ENCODE measurements around the gene SLC2A1. TPM values are rescaled to one million over a fixed set of nuclear protein-coding genes. Genes with fewer than 3 reads are reported as not detected.

Gene SLC2A1
- total and polyA plus RNA-seq, 2 of the 13 experiments (the other 11 are each of a cell fraction or from before 2014, with no cell fraction given): 125 to 423 TPM

DNA sequence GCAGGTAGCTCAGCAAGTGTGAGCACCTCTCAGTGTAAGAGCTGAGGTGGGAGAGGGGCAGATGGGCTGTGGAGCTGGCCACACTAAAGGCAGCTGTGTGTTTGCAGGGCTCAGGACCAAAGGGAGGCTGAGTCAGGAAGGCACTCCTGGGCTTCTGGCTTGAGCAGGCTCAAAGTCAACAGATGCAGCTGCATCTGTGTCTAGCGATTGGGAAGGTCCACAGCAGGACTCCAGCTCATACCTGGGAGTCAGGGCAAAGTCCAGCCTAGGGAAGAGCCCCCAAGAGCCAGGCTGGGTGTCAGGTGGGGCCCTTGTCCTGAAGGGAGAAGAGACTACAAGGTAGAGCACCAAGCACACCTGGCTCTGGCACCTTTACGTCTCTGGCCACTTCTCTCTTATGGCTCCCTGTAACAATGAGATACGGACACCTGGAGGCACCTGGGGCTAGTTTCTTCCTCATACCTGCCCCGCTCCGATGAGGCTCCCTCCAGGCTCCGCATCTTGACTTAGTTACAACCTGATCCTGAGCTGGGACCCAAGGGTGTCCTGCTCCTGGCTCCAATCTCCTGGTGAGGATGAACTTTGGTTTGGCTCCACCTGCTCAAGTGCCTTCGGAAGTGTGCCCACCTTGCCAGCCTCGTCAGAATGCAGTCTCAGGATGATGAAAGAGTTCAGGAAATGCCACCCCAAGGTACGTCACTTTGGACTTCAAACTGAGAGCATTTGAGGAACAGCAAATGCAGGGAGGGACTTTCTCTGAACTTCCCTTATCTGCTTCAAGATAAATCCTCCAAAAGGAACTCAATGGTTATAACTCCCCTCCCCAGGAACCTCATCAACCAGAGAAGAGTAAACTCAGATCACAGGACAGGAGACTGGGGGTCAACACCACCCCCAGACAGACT lies 21.5 kb upstream of the SLC2A1 start (continued):
- TF ChIP-seq, protein P1, sequence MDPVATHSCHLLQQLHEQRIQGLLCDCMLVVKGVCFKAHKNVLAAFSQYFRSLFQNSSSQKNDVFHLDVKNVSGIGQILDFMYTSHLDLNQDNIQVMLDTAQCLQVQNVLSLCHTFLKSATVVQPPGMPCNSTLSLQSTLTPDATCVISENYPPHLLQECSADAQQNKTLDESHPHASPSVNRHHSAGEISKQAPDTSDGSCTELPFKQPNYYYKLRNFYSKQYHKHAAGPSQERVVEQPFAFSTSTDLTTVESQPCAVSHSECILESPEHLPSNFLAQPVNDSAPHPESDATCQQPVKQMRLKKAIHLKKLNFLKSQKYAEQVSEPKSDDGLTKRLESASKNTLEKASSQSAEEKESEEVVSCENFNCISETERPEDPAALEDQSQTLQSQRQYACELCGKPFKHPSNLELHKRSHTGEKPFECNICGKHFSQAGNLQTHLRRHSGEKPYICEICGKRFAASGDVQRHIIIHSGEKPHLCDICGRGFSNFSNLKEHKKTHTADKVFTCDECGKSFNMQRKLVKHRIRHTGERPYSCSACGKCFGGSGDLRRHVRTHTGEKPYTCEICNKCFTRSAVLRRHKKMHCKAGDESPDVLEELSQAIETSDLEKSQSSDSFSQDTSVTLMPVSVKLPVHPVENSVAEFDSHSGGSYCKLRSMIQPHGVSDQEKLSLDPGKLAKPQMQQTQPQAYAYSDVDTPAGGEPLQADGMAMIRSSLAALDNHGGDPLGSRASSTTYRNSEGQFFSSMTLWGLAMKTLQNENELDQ (CRISPR knock-in tag; IDR thresholded peaks at IDR 0.05; ENCODE audit: borderline replicate concordance): no peak
- TF ChIP-seq, protein P2, sequence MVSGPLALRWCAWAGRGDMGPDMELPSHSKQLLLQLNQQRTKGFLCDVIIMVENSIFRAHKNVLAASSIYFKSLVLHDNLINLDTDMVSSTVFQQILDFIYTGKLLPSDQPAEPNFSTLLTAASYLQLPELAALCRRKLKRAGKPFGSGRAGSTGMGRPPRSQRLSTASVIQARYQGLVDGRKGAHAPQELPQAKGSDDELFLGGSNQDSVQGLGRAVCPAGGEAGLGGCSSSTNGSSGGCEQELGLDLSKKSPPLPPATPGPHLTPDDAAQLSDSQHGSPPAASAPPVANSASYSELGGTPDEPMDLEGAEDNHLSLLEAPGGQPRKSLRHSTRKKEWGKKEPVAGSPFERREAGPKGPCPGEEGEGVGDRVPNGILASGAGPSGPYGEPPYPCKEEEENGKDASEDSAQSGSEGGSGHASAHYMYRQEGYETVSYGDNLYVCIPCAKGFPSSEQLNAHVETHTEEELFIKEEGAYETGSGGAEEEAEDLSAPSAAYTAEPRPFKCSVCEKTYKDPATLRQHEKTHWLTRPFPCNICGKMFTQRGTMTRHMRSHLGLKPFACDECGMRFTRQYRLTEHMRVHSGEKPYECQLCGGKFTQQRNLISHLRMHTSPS (CRISPR knock-in tag; IDR thresholded peaks at IDR 0.05; ENCODE audit: low read depth): peak; percentile 96
- no peak for TF ChIP-seq ZBTB1 (CRISPR knock-in tag; IDR thresholded peaks at IDR 0.05; ENCODE audit: borderline replicate concordance)
- TF ChIP-seq, protein P3, sequence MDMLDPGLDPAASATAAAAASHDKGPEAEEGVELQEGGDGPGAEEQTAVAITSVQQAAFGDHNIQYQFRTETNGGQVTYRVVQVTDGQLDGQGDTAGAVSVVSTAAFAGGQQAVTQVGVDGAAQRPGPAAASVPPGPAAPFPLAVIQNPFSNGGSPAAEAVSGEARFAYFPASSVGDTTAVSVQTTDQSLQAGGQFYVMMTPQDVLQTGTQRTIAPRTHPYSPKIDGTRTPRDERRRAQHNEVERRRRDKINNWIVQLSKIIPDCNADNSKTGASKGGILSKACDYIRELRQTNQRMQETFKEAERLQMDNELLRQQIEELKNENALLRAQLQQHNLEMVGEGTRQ (IDR thresholded peaks at IDR 0.05; ENCODE audit: low read depth, low read length): no peak
- TF ChIP-seq, protein P3 (CRISPR knock-in tag; IDR thresholded peaks at IDR 0.05; ENCODE audit: borderline replicate concordance): no peak
- TF ChIP-seq ZNF768 (CRISPR knock-in tag; IDR thresholded peaks at IDR 0.05): no peak
- TF ChIP-seq SRSF9 (IDR thresholded peaks at IDR 0.05; ENCODE audit: borderline replicate concordance, insufficient read depth, low read depth, low read length, poor library complexity, severe bottlenecking): no peak
- TF ChIP-seq, protein P4, sequence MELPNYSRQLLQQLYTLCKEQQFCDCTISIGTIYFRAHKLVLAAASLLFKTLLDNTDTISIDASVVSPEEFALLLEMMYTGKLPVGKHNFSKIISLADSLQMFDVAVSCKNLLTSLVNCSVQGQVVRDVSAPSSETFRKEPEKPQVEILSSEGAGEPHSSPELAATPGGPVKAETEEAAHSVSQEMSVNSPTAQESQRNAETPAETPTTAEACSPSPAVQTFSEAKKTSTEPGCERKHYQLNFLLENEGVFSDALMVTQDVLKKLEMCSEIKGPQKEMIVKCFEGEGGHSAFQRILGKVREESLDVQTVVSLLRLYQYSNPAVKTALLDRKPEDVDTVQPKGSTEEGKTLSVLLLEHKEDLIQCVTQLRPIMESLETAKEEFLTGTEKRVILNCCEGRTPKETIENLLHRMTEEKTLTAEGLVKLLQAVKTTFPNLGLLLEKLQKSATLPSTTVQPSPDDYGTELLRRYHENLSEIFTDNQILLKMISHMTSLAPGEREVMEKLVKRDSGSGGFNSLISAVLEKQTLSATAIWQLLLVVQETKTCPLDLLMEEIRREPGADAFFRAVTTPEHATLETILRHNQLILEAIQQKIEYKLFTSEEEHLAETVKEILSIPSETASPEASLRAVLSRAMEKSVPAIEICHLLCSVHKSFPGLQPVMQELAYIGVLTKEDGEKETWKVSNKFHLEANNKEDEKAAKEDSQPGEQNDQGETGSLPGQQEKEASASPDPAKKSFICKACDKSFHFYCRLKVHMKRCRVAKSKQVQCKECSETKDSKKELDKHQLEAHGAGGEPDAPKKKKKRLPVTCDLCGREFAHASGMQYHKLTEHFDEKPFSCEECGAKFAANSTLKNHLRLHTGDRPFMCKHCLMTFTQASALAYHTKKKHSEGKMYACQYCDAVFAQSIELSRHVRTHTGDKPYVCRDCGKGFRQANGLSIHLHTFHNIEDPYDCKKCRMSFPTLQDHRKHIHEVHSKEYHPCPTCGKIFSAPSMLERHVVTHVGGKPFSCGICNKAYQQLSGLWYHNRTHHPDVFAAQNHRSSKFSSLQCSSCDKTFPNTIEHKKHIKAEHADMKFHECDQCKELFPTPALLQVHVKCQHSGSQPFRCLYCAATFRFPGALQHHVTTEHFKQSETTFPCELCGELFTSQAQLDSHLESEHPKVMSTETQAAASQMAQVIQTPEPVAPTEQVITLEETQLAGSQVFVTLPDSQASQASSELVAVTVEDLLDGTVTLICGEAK (IDR thresholded peaks at IDR 0.05): no peak
- TF ChIP-seq, protein P4 (CRISPR knock-in tag; IDR thresholded peaks at IDR 0.05): no peak
